Measurements from ENCODE around the gene GPX2. TPM values are rescaled to one million over a fixed set of nuclear protein-coding genes. Genes with fewer than 3 reads are reported as not detected.

Gene GPX2
- total RNA-seq, 1 experiment from 2014 or later: 0.15 TPM

GRCh38 chr14:64951291-64951690 lies 8.7 kb upstream of the GPX2 start:
- CTCF ChIA-PET: no interaction called here
- TF ChIP-seq TCF7L2 (IDR thresholded peaks at IDR 0.05; ENCODE audit: low read depth, low read length) (no peak), SIN3A (IDR thresholded peaks at IDR 0.05; ENCODE audit: borderline replicate concordance, insufficient read depth, low read depth, low read length) (no peak), REST (IDR thresholded peaks at IDR 0.05; ENCODE audit: insufficient read depth in 1 of 2, low read depth in 2 of 2, low read length in 1 of 2) (no peak), POLR2AphosphoS5 (IDR thresholded peaks at IDR 0.05; ENCODE audit: low read depth, low read length) (no peak)
- TF ChIP-seq, protein P1, sequence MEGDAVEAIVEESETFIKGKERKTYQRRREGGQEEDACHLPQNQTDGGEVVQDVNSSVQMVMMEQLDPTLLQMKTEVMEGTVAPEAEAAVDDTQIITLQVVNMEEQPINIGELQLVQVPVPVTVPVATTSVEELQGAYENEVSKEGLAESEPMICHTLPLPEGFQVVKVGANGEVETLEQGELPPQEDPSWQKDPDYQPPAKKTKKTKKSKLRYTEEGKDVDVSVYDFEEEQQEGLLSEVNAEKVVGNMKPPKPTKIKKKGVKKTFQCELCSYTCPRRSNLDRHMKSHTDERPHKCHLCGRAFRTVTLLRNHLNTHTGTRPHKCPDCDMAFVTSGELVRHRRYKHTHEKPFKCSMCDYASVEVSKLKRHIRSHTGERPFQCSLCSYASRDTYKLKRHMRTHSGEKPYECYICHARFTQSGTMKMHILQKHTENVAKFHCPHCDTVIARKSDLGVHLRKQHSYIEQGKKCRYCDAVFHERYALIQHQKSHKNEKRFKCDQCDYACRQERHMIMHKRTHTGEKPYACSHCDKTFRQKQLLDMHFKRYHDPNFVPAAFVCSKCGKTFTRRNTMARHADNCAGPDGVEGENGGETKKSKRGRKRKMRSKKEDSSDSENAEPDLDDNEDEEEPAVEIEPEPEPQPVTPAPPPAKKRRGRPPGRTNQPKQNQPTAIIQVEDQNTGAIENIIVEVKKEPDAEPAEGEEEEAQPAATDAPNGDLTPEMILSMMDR (IDR thresholded peaks at IDR 0.05): no peak
- intact Hi-C loops (cut with micrococcal nuclease; ENCODE audit: unreplicated experiment) (no loop called here), in situ Hi-C loops (cut with HindIII; ENCODE audit: low pct_unique_long_range_greater_than_20kb, low sequenced_read_pairs) (no loop called here)
- Histone ChIP-seq H3K9me3 (ENCODE audit: control insufficient read depth, insufficient read depth, low read depth, low read length) (no peaks in the 10 kb centered on the region), H3K36me3 (ENCODE audit: control insufficient read depth, insufficient read depth, low read length) (no peaks in the 10 kb centered on the region), H3K27me3 (ENCODE audit: control insufficient read depth, insufficient read depth, low read length) (no peaks in the 10 kb centered on the region), H3K4me3 (ENCODE audit: low read depth in 2 of 2, low read length in 2 of 2) (no peak overlapping the region), H3K4me1 (ENCODE audit: control insufficient read depth, insufficient read depth, low read length) (no peaks in the 10 kb centered on the region), H3K27ac (ENCODE audit: low read length) (no peak overlapping the region)
- no peak for DNase-seq (ENCODE audit: low read depth, low spot score)
- ATAC-seq: no peak
- no TSS peak for BruUV-seq (replicated peaks)
- POLR2A ChIA-PET: no interaction called here

- H3K27ac ChIP-seq (ENCODE audit: low read length): no peak overlapping the region
- in situ Hi-C loops (cut with HindIII; ENCODE audit: low pct_unique_long_range_greater_than_20kb, low sequenced_read_pairs) (no loop called here), intact Hi-C loops (cut with micrococcal nuclease; ENCODE audit: unreplicated experiment) (no loop called here)
- DNase-seq (ENCODE audit: low read depth, low spot score) (no peak), ATAC-seq (no peak)
- no peaks in the 10 kb centered on the region for H3K36me3 ChIP-seq (ENCODE audit: control insufficient read depth, insufficient read depth, low read length)
- H3K4me1 ChIP-seq (ENCODE audit: control insufficient read depth, insufficient read depth, low read length): no peaks in the 10 kb centered on the region
- ChIA-PET POLR2A (no interaction called here), CTCF (no interaction called here)
- no peak overlapping the region for H3K4me3 ChIP-seq (ENCODE audit: low read depth in 2 of 2, low read length in 2 of 2)
- H3K27me3 ChIP-seq (ENCODE audit: control insufficient read depth, insufficient read depth, low read length): no peaks in the 10 kb centered on the region
- TF ChIP-seq, protein P1 (IDR thresholded peaks at IDR 0.05): no peak
- TF ChIP-seq POLR2AphosphoS5 (IDR thresholded peaks at IDR 0.05; ENCODE audit: low read depth, low read length): no peak
- TF ChIP-seq SIN3A (IDR thresholded peaks at IDR 0.05; ENCODE audit: borderline replicate concordance, insufficient read depth, low read depth, low read length): no peak
- no peak for TF ChIP-seq TCF7L2 (IDR thresholded peaks at IDR 0.05; ENCODE audit: low read depth, low read length)
- TF ChIP-seq REST (IDR thresholded peaks at IDR 0.05; ENCODE audit: insufficient read depth in 1 of 2, low read depth in 2 of 2, low read length in 1 of 2): no peak
- H3K9me3 ChIP-seq (ENCODE audit: control insufficient read depth, insufficient read depth, low read depth, low read length): no peaks in the 10 kb centered on the region
- BruUV-seq (replicated peaks): no TSS peak
Measured at GRCh38 chr14:64950889-64951288, 8.3 kb upstream of the GPX2 start.

Data from Panc1 (cell line).